ENCODE measurements around the gene SPEM3.

The SPEM3 gene

DNA sequence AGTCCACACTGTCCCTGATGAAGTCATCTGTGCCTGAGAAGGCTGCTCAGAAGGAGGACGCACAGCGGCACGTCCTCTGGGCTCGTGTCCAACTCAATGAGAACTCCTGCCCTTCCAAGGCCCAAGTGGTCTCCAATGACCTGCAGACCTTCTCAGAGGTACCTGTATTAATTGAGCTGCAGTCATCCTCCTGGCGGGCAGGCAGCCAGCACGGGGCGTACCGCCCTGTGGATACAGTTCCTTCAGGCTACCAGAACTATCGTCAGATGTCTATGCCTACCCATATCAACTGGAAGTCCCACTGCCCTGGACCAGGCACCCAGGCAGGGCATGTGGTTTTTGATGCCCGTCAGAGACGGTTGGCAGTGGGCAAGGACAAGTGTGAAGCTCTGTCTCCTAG lies 3.6 kb downstream of the SPEM3 start:
- Histone ChIP-seq H2AFZ (ENCODE audit: low read depth, low read length) (no peak overlapping the region), H3K9me3 (ENCODE audit: control insufficient read depth, low read length) (no peaks in the 10 kb centered on the region), H4K91ac (ENCODE audit: low read length) (no peak overlapping the region), H3K9ac (ENCODE audit: low read length) (no peak overlapping the region), H3K4me1 (ENCODE audit: control insufficient read depth, insufficient read depth, low read depth, low read length) (peaks cover 16% of the 10 kb centered on the region), H3K27me3 (ENCODE audit: control insufficient read depth in 1 of 2, insufficient read depth in 1 of 2, low read length in 2 of 2) (peaks cover under 1 to 5% of the 10 kb centered on the region in 2 experiments), H3K18ac (ENCODE audit: low read depth in 1 of 2, low read length in 2 of 2) (no peak overlapping the region), H2BK5ac (ENCODE audit: low read depth, low read length, poor library complexity, severe bottlenecking) (no peak overlapping the region), H2BK120ac (ENCODE audit: low read depth, low read length) (no peak overlapping the region), H3K36me3 (ENCODE audit: control insufficient read depth in 1 of 2, insufficient read depth in 2 of 2, low read depth in 1 of 2, low read length in 2 of 2) (no peaks in the 10 kb centered on the region), H3K27ac (ENCODE audit: low read length, poor library complexity, severe bottlenecking) (no peak overlapping the region), H3K4me3 (ENCODE audit: insufficient read depth in 1 of 2, low read depth in 1 of 2, low read length in 2 of 2) (no peak overlapping the region), H3K23ac (ENCODE audit: low read length in 2 of 2) (no peak overlapping the region), H4K8ac (ENCODE audit: low read length) (no peak overlapping the region), H3K14ac (ENCODE audit: low read length in 2 of 2) (no peak overlapping the region), H2AK5ac (ENCODE audit: low read length, severe bottlenecking) (no peak overlapping the region), H3K79me1 (replicated peaks; ENCODE audit: low read length, poor library complexity, severe bottlenecking) (peaks cover 5% of the 10 kb centered on the region), H3K4me2 (ENCODE audit: low read length, poor library complexity, severe bottlenecking) (no peak overlapping the region), H3K4ac (ENCODE audit: low read depth in 1 of 2, low read length in 2 of 2) (no peak overlapping the region), H2BK15ac (ENCODE audit: low read depth, poor library complexity, severe bottlenecking) (no peak overlapping the region), H2BK12ac (ENCODE audit: low read length in 2 of 2) (no peak overlapping the region)
- WGBS = 93% methylated on average over 11 of the region's 11 CpGs
- no peak for DNase-seq

DNA sequence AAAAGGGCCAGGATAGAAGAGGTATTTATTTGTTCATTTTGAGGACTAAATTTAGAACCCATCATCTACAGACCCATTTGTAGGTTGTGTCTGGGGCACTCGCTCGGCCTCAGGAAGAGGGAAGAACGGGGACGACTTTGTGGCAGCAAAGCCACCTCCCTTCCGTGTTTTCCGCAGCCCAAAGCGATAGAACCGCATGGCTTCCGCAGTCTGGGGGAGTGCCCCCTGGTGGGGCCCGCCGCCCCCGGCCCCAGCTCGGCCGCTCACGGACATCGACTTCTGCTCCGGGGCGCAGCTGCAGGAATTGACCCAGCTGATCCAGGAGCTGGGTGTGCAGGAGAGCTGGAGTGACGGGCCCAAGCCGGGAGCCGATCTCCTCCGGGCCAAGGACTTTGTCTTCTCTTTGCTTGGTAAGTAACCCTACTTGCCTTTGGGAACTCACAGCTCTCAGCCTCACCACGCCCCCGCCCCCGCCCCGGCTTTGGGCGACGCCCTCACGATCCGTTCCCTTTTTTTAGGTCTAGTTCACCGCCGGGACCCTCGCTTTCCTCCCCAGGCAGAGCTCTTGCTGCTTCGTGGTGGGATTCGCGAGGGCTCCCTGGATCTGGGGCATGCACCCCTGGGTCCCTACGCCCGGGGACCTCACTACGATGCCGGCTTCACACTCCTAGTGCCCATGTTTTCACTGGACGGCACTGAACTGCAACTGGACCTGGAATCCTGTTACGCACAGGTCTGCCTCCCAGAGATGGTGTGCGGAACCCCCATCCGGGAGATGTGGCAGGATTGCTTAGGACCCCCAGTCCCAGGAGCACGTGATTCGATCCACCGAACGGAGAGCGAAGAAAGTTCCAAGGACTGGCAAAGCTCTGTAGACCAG lies 7.3 kb downstream of the SPEM3 start:
- Histone ChIP-seq H3K4ac (ENCODE audit: low read depth in 1 of 2, low read length in 2 of 2) (peak overlapping the region in 1 of 2 experiments; percentile 57), H4K8ac (ENCODE audit: low read length) (peak overlapping the region; percentile 73), H3K36me3 (ENCODE audit: control insufficient read depth in 1 of 2, insufficient read depth in 2 of 2, low read depth in 1 of 2, low read length in 2 of 2) (no peaks in the 10 kb centered on the region), H3K4me1 (ENCODE audit: control insufficient read depth, insufficient read depth, low read depth, low read length) (peaks cover 46% of the 10 kb centered on the region), H3K4me2 (ENCODE audit: low read length, poor library complexity, severe bottlenecking) (peak overlapping the region; percentile 79), H4K91ac (ENCODE audit: low read length) (no peak overlapping the region), H3K4me3 (ENCODE audit: insufficient read depth in 1 of 2, low read depth in 1 of 2, low read length in 2 of 2) (peak overlapping the region; percentile 60 to 70), H2BK15ac (ENCODE audit: low read depth, poor library complexity, severe bottlenecking) (no peak overlapping the region), H3K79me1 (replicated peaks; ENCODE audit: low read length, poor library complexity, severe bottlenecking) (peaks cover 10% of the 10 kb centered on the region), H3K9ac (ENCODE audit: low read length) (peak overlapping the region; percentile 51), H2BK5ac (ENCODE audit: low read depth, low read length, poor library complexity, severe bottlenecking) (no peak overlapping the region), H3K18ac (ENCODE audit: low read depth in 1 of 2, low read length in 2 of 2) (peak overlapping the region in 1 of 2 experiments; percentile 6), H3K9me3 (ENCODE audit: control insufficient read depth, low read length) (no peaks in the 10 kb centered on the region), H2AK5ac (ENCODE audit: low read length, severe bottlenecking) (no peak overlapping the region), H3K14ac (ENCODE audit: low read length in 2 of 2) (no peak overlapping the region), H2BK12ac (ENCODE audit: low read length in 2 of 2) (no peak overlapping the region), H3K27ac (ENCODE audit: low read length, poor library complexity, severe bottlenecking) (peak overlapping the region; percentile 24), H3K23ac (ENCODE audit: low read length in 2 of 2) (no peak overlapping the region), H3K27me3 (ENCODE audit: control insufficient read depth in 1 of 2, insufficient read depth in 1 of 2, low read length in 2 of 2) (peaks cover 23 to 35% of the 10 kb centered on the region in 2 experiments), H2BK120ac (ENCODE audit: low read depth, low read length) (no peak overlapping the region), H2AFZ (ENCODE audit: low read depth, low read length) (peak overlapping the region; percentile 72)
- 10% methylated on average over 49 of the region's 49 CpGs for WGBS
- DNase-seq = peak; percentile 48

DNA sequence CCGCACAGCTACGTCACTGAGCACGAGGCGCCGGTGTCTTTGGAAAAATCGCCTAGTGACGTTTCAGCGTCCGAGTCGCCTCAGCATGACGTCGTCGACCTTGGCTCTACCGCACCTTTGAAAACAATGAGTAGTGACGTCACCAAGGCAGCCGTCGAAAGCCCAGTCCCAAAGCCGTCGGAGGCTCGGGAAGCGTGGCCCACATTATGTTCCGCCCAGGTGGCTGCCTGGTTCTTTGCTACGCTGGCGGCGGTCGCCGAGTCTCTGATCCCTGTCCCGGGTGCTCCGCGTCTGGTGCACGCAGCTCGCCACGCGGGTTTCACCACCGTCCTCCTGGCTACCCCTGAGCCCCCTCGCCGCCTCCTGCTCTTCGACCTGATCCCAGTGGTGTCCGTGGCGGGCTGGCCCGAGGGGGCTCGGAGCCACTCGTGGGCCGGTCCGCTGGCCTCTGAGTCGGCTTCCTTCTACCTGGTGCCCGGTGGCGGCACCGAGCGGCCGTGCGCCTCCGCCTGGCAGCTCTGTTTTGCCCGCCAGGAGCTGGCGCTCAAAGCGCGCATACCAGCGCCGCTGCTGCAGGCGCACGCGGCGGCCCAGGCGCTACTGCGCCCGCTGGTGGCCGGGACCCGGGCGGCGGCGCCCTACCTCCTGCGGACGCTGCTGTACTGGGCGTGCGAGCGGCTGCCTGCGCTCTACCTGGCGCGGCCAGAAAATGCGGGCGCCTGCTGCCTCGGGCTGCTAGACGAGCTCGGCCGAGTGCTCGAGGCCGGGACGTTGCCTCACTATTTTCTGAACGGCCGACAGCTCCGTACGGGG lies 8.1 kb downstream of the SPEM3 start:
- H3K79me1 ChIP-seq (replicated peaks; ENCODE audit: low read length, poor library complexity, severe bottlenecking) = peaks cover 10% of the 10 kb centered on the region
- H3K23ac ChIP-seq (ENCODE audit: low read length in 2 of 2) = no peak overlapping the region
- no peak overlapping the region for H2BK5ac ChIP-seq (ENCODE audit: low read depth, low read length, poor library complexity, severe bottlenecking)
- no peak overlapping the region for H4K91ac ChIP-seq (ENCODE audit: low read length)
- H3K27me3 ChIP-seq (ENCODE audit: control insufficient read depth in 1 of 2, insufficient read depth in 1 of 2, low read length in 2 of 2) = peaks cover 30 to 41% of the 10 kb centered on the region in 2 experiments
- H2AK5ac ChIP-seq (ENCODE audit: low read length, severe bottlenecking) = no peak overlapping the region
- peaks cover 46% of the 10 kb centered on the region for H3K4me1 ChIP-seq (ENCODE audit: control insufficient read depth, insufficient read depth, low read depth, low read length)
- H3K9ac ChIP-seq (ENCODE audit: low read length) = no peak overlapping the region
- DNase-seq = peak; percentile 73
- H2AFZ ChIP-seq (ENCODE audit: low read depth, low read length) = no peak overlapping the region
- no peak overlapping the region for H2BK15ac ChIP-seq (ENCODE audit: low read depth, poor library complexity, severe bottlenecking)
- H3K4ac ChIP-seq (ENCODE audit: low read depth in 1 of 2, low read length in 2 of 2) = peak overlapping the region in 1 of 2 experiments; percentile 52
- H3K27ac ChIP-seq (ENCODE audit: low read length, poor library complexity, severe bottlenecking) = no peak overlapping the region
- no peak overlapping the region for H2BK120ac ChIP-seq (ENCODE audit: low read depth, low read length)
- no peaks in the 10 kb centered on the region for H3K9me3 ChIP-seq (ENCODE audit: control insufficient read depth, low read length)
- peak overlapping the region; percentile 52 to 70 for H3K4me3 ChIP-seq (ENCODE audit: insufficient read depth in 1 of 2, low read depth in 1 of 2, low read length in 2 of 2)
- H4K8ac ChIP-seq (ENCODE audit: low read length) = peak overlapping the region; percentile 47
- no peak overlapping the region for H2BK12ac ChIP-seq (ENCODE audit: low read length in 2 of 2)
- peak overlapping the region; percentile 79 for H3K4me2 ChIP-seq (ENCODE audit: low read length, poor library complexity, severe bottlenecking)
- no peak overlapping the region for H3K14ac ChIP-seq (ENCODE audit: low read length in 2 of 2)
- WGBS = 6% methylated on average over 87 of the region's 92 CpGs
- no peak overlapping the region for H3K18ac ChIP-seq (ENCODE audit: low read depth in 1 of 2, low read length in 2 of 2)
- H3K36me3 ChIP-seq (ENCODE audit: control insufficient read depth in 1 of 2, insufficient read depth in 2 of 2, low read depth in 1 of 2, low read length in 2 of 2) = no peaks in the 10 kb centered on the region

DNA sequence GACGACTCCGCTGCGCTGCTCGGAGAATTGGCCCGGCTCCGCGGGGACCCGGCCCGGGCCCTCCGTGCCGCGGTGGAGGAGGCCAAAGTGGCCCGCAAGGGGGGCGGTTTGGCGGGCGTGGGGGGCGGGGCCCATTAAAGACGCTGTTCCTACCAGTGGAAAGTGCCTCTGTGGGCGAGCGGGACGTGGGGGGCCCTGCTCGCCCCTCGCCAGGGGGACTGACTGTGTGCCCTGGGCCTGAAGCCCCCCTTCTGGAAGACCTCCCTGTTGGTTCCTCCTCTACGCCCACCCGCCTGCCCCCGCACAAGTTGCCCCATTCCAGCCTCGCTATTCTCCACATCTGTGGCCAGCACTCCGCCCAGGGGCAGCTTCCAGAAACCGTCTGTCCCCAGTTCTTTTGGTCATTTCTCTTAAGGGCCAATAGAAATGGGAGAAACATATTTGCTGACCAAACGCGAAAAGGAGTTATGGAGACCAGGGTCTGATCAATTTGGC lies 8.8 kb downstream of the SPEM3 start:
- Histone ChIP-seq H3K9ac (ENCODE audit: low read length) (no peak overlapping the region), H3K36me3 (ENCODE audit: control insufficient read depth in 1 of 2, insufficient read depth in 2 of 2, low read depth in 1 of 2, low read length in 2 of 2) (no peaks in the 10 kb centered on the region), H3K14ac (ENCODE audit: low read length in 2 of 2) (no peak overlapping the region), H3K18ac (ENCODE audit: low read depth in 1 of 2, low read length in 2 of 2) (no peak overlapping the region), H3K4me2 (ENCODE audit: low read length, poor library complexity, severe bottlenecking) (peak overlapping the region; percentile 79), H3K23ac (ENCODE audit: low read length in 2 of 2) (no peak overlapping the region), H2BK12ac (ENCODE audit: low read length in 2 of 2) (no peak overlapping the region), H3K9me3 (ENCODE audit: control insufficient read depth, low read length) (no peaks in the 10 kb centered on the region), H3K27ac (ENCODE audit: low read length, poor library complexity, severe bottlenecking) (no peak overlapping the region), H4K91ac (ENCODE audit: low read length) (no peak overlapping the region), H2BK15ac (ENCODE audit: low read depth, poor library complexity, severe bottlenecking) (peak overlapping the region; percentile 75), H3K4me1 (ENCODE audit: control insufficient read depth, insufficient read depth, low read depth, low read length) (peaks cover 46% of the 10 kb centered on the region), H2AFZ (ENCODE audit: low read depth, low read length) (no peak overlapping the region), H3K4me3 (ENCODE audit: insufficient read depth in 1 of 2, low read depth in 1 of 2, low read length in 2 of 2) (peak overlapping the region; percentile 34 to 47), H3K4ac (ENCODE audit: low read depth in 1 of 2, low read length in 2 of 2) (no peak overlapping the region), H2BK120ac (ENCODE audit: low read depth, low read length) (no peak overlapping the region), H3K27me3 (ENCODE audit: control insufficient read depth in 1 of 2, insufficient read depth in 1 of 2, low read length in 2 of 2) (peaks cover 33 to 42% of the 10 kb centered on the region in 2 experiments), H2AK5ac (ENCODE audit: low read length, severe bottlenecking) (no peak overlapping the region), H4K8ac (ENCODE audit: low read length) (no peak overlapping the region), H3K79me1 (replicated peaks; ENCODE audit: low read length, poor library complexity, severe bottlenecking) (peaks cover 10% of the 10 kb centered on the region), H2BK5ac (ENCODE audit: low read depth, low read length, poor library complexity, severe bottlenecking) (no peak overlapping the region)
- no peak for DNase-seq
- WGBS = 14% methylated on average over 23 of the region's 31 CpGs

Measured in mesenchymal stem cell (in vitro differentiated cells and primary cell).